GM18858 (cell line): ENCODE measurements around the gene ATP2C1.
"Not testable (repeated sequence)": the region's sequence is repeated elsewhere in the genome, so short reads cannot be mapped to it uniquely, and the experiment has no call there.

Experiments used
- ATAC-seq: cut with Tn5 transposase; IDR thresholded peaks from one replicate; pipeline ENCODE4 v1.9.1; 2021; ENCODE audit not compliant: unreplicated experiment

ATP2C1 gene, protein sequence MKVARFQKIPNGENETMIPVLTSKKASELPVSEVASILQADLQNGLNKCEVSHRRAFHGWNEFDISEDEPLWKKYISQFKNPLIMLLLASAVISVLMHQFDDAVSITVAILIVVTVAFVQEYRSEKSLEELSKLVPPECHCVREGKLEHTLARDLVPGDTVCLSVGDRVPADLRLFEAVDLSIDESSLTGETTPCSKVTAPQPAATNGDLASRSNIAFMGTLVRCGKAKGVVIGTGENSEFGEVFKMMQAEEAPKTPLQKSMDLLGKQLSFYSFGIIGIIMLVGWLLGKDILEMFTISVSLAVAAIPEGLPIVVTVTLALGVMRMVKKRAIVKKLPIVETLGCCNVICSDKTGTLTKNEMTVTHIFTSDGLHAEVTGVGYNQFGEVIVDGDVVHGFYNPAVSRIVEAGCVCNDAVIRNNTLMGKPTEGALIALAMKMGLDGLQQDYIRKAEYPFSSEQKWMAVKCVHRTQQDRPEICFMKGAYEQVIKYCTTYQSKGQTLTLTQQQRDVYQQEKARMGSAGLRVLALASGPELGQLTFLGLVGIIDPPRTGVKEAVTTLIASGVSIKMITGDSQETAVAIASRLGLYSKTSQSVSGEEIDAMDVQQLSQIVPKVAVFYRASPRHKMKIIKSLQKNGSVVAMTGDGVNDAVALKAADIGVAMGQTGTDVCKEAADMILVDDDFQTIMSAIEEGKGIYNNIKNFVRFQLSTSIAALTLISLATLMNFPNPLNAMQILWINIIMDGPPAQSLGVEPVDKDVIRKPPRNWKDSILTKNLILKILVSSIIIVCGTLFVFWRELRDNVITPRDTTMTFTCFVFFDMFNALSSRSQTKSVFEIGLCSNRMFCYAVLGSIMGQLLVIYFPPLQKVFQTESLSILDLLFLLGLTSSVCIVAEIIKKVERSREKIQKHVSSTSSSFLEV

DNA sequence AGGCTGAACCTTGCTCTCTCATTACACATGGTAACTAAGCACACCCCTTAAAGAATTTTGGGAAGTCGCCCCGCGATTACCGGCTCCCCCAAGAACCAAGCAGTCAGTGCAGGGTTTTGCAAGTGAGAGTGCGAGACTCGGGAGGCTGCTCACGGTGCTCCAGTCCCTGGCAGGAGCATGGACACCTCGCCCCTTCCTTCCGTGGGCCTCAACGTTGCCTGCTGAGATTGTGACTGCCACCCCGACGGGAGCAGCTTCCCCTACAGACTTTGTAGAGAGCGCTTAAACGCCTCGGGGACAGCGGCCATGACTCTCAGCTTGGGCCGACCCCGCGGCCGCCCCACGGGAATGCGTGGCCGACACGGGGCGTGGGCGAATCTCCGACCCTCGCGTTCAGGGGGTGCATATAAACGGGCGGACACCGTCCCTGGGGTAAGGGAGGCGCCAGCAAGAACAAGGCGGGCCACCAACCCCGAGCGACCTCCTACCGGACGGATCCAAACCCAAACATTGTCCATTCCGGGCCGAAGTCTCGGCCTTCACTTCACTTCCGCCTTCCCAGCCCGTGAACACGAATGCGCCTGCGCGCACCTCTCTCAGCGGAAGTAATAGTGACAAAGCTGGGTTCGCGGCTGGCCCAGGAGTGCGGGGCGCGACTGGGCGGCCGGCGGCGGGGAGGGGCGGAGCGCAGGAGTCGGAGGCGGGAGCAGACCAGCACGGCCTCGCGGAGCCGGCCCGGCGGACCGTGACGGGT lies at the start of gene ATP2C1:
TSS of gene ATP2C1 (plus strand) at position 709 of the 754 bp plus-strand sequence. CDS start 686 bp downstream, outside the sequence.
- ATAC-seq: peak; percentile 78

GRCh38 chr3:130844462-130844861 lies 49.4 kb upstream of the ATP2C1 start:
- ATAC-seq: no peak

GRCh38 chr3:130846181-130846580 lies 47.7 kb upstream of the ATP2C1 start:
- ATAC-seq: no peak

DNA sequence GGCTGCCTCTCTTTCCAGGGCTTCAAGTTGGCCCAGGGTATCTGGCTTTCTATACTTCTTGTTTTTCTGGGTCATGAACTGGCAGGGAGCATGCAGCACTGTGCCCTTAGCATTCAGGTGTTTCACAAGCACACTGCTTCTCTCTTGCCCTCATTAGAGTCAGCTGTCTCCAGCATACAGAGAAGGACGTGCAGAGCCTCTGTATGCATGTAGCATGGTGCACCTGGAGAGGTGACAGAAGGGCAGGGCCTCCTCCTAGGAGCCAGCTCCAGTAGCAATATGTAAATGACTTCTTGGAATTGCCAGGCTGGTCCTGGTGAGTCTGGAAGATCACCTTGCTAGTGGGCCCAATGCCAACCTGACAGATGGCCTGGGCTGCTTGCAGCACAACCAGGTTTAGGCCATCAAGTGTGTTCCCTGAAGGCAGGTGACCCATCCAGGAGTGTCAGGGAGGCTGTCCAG lies 44.8 kb upstream of the ATP2C1 start:
- ATAC-seq: no peak

- peak; percentile 81 for ATAC-seq
These were observed 43.7 kb upstream of the ATP2C1 start for GRCh38 chr3:130850044-130850797.

- no peak for ATAC-seq
These were observed 43.0 kb upstream of the ATP2C1 start for GRCh38 chr3:130850843-130851242.

GRCh38 chr3:130851277-130851676 lies 42.6 kb upstream of the ATP2C1 start:
- ATAC-seq: no peak

- ATAC-seq: no peak
These were observed 40.3 kb upstream of the ATP2C1 start for GRCh38 chr3:130853581-130853980.

DNA sequence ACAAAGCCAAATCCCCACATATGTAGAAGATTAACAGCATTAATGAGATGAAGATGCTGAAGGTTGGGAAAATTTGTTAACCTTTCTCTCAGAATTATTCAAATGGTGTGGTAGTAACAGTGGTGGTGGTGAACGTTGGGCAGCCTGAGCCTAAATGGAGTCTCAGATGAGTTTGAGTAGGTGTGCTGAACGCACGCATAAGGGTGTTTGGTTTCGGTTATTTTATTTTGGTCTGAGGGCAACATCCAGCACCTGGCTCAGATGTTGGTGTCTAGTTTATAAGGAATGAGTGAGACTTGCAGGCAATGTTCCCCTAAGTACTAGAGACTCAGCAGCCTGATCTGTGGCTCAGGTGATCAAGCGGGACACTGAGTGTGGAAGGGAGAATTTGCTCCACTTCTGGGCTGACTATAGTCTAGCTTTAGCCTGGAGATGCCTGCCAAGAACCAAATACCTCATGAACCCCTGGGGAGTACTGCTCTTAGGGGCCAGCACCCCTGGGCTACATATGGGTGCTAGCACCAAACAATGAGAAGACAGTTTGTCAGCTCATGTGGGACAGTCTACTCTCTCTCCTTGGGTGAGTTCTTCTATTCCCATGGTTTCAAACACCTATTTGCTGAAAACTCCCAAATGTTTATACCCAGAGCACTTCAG lies 39.5 kb upstream of the ATP2C1 start:
- peak; percentile 23 for ATAC-seq

DNA sequence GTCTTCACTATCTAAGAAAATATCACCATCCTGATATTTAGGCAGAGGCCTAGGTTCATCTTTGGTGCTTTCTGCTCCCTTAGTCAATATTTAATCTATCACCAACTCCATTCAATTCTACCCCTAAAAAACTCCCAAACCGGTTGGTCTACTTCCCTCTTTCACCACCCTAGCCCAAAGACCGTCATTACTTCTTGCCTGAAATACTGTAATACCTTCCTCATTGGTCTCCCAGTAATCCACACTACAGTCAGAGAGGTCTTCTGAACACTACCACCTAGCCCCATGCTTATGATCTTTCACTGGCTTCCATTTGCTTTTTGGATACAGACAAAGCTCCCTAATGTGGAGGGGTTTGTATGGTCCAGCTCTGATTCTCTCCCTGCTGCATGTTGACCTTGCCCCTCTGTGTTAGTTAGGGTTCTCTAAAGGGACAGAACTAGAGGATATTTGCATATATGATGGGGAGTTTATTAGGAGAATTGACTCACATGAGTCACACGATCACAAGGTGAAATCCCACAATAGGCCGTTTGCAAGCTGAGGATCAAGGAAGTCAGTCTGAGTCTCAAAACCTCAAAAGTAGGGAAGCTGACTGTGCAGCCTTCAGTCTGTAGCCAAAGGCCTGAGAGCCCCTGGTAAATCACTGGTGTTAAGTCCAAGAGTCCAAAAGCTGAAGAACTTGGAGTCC lies 36.4 kb upstream of the ATP2C1 start:
- no peak for ATAC-seq

- ATAC-seq: not testable (repeated sequence)
These were observed 31.8 kb upstream of the ATP2C1 start for GRCh38 chr3:130862130-130862529.

GRCh38 chr3:130865489-130865888 lies 28.4 kb upstream of the ATP2C1 start:
- ATAC-seq: no peak

- no peak for ATAC-seq
These were observed 27.6 kb upstream of the ATP2C1 start for GRCh38 chr3:130866327-130866726.

DNA sequence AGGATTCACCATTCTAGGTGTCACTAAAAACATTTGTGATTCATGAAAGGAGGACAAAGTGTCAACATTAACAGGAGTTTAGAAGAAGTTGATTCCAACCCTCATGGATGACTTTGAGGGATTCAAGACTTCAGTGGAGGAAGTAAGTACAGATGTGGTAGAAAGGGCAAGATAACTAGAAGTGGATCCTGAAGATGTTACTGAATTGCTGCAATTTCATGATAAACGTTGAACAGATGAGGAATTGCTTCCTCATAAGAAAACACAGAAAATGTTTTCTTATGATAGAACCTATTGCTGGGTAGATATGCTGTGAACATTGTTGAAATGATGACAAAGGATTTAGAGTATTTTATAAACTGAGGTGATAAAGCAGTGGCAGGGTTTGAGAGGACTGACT lies 23.5 kb upstream of the ATP2C1 start:
- no peak for ATAC-seq

DNA sequence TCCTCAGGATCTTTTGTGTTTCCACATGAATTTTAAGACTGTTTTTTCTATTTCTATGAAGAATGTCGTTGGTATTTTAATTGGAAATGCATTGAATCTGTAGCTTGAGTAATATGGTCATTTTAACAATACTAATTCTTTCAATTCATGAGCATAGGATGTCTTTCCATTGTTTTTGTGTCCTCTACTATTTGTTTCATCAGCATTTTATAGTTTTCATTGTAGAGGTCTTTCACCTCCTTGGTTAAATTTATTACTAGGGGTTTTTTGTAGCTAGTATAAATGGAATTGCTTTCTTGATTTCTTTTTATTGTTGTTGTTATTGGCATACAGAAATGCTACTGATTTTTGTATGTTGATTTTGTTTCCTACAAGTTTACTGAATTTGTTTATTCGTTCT lies 17.3 kb upstream of the ATP2C1 start:
- ATAC-seq: no peak

GRCh38 chr3:130878464-130878863 lies 15.4 kb upstream of the ATP2C1 start:
- ATAC-seq: no peak

- ATAC-seq: no peak
These were observed 4.4 kb upstream of the ATP2C1 start for GRCh38 chr3:130889416-130889946.

DNA sequence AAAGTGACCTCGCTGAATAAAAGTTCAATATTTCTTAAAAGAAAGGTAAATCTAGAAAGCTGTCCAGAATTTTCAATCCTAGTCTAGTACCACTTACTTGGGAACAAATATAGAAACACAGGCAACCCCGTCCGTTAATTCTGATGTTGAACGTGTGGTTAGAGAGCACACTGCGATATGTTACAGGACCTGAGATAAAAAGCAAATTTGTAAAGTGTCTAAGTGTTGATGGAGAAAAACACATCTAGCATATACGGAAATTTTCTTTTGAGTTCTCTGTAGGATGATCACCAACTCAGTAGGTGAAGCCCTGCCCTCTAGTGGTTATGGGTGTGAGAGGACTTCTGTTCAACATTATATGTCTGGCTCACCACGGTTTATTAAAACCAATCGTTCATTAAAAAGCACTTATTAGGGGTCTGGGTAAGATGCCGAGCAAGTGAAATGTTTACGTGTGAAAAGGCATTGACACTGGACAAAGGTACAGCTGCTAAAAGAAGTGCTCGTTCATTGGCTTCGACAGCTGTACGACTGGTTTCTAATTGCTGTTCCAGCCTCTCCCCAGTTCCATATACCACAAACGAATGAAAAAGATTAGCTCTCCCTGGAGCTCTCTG lies 1.0 kb upstream of the ATP2C1 start:
- peak; percentile 36 for ATAC-seq
